Measurements from ENCODE around the gene TMEM54. TPM values are rescaled to one million over a fixed set of nuclear protein-coding genes. Genes with fewer than 3 reads are reported as not detected.

TMEM54 gene
- total and polyA plus RNA-seq, 2 of the 13 experiments (the other 11 are each of a cell fraction or from before 2014, with no cell fraction given), result 2.5 to 2.9 TPM

GRCh38 chr1:32891241-32891570 lies 10.0 kb downstream of the TMEM54 start (continued):
- TF ChIP-seq ZNF276 (CRISPR knock-in tag; IDR thresholded peaks at IDR 0.05; ENCODE audit: low read depth) (no peak), ZNF768 (CRISPR knock-in tag; IDR thresholded peaks at IDR 0.05) (no peak), CREB1 (IDR thresholded peaks at IDR 0.05) (no peak), CREB1 (CRISPR knock-in tag; IDR thresholded peaks at IDR 0.05) (no peak), NFRKB (IDR thresholded peaks at IDR 0.05) (no peak)

DNA sequence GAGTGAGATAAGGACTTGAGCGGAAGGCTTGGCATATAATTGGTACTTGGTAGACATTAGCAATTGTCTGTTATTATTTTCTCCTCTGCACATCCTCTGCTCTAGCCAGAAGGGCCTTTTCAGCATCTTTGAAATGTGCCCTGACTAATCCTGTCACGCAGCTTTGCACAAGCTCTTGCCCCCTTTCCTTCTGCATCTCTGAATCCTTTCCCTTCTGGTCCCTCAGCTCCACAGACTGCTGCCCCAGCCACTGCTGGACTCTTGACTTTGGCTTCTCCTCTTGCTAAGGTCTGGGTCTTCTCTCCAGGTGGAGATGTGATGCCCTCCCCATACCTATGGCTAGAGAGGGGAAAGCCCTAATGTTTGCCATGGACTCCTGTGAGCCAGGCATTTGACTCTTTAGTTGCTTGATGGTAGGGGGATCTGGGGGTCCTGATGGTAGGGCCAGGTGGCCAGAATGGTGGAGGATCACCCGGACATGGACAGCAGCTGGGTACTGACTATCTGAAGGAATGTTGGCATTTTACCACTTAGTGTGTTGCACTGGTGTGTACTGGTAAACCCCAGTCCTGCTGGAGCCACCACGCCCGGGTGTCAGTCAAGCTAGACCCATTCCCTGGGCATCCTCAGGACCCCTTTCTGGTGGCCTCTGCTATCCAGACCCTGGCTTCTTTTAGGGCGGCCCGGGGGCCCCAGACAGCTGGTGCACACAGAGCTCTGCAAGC lies 10.5 kb downstream of the TMEM54 start:
- Histone ChIP-seq H3K4me3 (replicated peaks in 1 of 3; ENCODE audit: insufficient read depth in 1 of 3, low read depth in 2 of 3, low read length in 3 of 3) (no peak overlapping the region), H4K20me1 (ENCODE audit: insufficient read depth, low read length) (0 out of 2 replicates have a peak, but pooled peaks cover 2% of the 10 kb centered on the region), H2AFZ (ENCODE audit: low read length) (no peak overlapping the region), H3K9me3 (ENCODE audit: low read length) (no peaks in the 10 kb centered on the region), H3K36me3 (replicated peaks in 1 of 2; ENCODE audit: control insufficient read depth in 1 of 2, insufficient read depth in 2 of 2, low read length in 2 of 2) (no peaks in the 10 kb centered on the region), H3K4me2 (ENCODE audit: low read depth, low read length) (no peak overlapping the region), H3K27ac (ENCODE audit: extremely low read length, insufficient read depth, low read length) (no peak overlapping the region), H3K4me1 (ENCODE audit: insufficient read depth, low read length) (no peaks in the 10 kb centered on the region), H3K27me3 (ENCODE audit: control insufficient read depth in 1 of 2, insufficient read depth in 2 of 2, low read length in 2 of 2) (peaks cover 10 to 60% of the 10 kb centered on the region in 2 experiments; a peak in 4 of 5 replicates), H3K9ac (ENCODE audit: insufficient read depth, low read depth, low read length) (no peak overlapping the region), H3K79me2 (ENCODE audit: insufficient read depth, low read length) (no peaks in the 10 kb centered on the region)
- in situ Hi-C loops (cut with HindIII; ENCODE audit: extremely low pct_ligation_motif_present, low pct_unique_long_range_greater_than_20kb), result no loop called here
- BruUV-seq (replicated peaks), result no TSS peak
- ATAC-seq (no peak), DNase-seq (ENCODE audit: low spot score) (no peak), FAIRE-seq (no peak)
- intact Hi-C loops (cut with micrococcal nuclease; ENCODE audit: unreplicated experiment), result no loop called here
- ChIA-PET POLR2A (no interaction called here), CTCF (ENCODE audit: low intra/inter-chr PET ratio, low total read pairs) (no interaction called here)
- WGBS (ENCODE audit: low lambda C conversion rate), result 34% methylated on average over 4 of the region's 7 CpGs
- TF ChIP-seq E2F1 (CRISPR knock-in tag; IDR thresholded peaks at IDR 0.05) (no peak), ZNF577 (CRISPR knock-in tag; IDR thresholded peaks at IDR 0.05; ENCODE audit: borderline replicate concordance, low read depth) (no peak), NFYC (CRISPR knock-in tag; IDR thresholded peaks at IDR 0.05) (no peak), KLF11 (CRISPR knock-in tag; IDR thresholded peaks at IDR 0.05) (no peak), SMC3 (IDR thresholded peaks at IDR 0.05; ENCODE audit: low read length) (no peak), ZNF556 (CRISPR knock-in tag; IDR thresholded peaks at IDR 0.05; ENCODE audit: borderline replicate concordance) (no peak), HNRNPLL (IDR thresholded peaks at IDR 0.05; ENCODE audit: low read depth, low read length, poor library complexity, severe bottlenecking) (no peak), TGIF2 (CRISPR knock-in tag; IDR thresholded peaks at IDR 0.05) (no peak), ZNF776 (CRISPR knock-in tag; IDR thresholded peaks at IDR 0.05) (no peak), ZBTB21 (CRISPR knock-in tag; IDR thresholded peaks at IDR 0.05) (no peak), TSC22D2 (CRISPR knock-in tag; IDR thresholded peaks at IDR 0.05; ENCODE audit: borderline replicate concordance) (no peak), HOXA3 (CRISPR knock-in tag; IDR thresholded peaks at IDR 0.05) (no peak), PBX2 (CRISPR knock-in tag; IDR thresholded peaks at IDR 0.05) (no peak), MAFK (conservative IDR thresholded peaks at IDR 0.05 in 1 of 2, IDR thresholded peaks at IDR 0.05 in 1 of 2; ENCODE audit: low read length in 2 of 2) (no peak), HCFC1 (IDR thresholded peaks at IDR 0.05; ENCODE audit: low read depth, low read length) (no peak)
